ENCODE results near the gene OSCP1.

The OSCP1 gene

DNA sequence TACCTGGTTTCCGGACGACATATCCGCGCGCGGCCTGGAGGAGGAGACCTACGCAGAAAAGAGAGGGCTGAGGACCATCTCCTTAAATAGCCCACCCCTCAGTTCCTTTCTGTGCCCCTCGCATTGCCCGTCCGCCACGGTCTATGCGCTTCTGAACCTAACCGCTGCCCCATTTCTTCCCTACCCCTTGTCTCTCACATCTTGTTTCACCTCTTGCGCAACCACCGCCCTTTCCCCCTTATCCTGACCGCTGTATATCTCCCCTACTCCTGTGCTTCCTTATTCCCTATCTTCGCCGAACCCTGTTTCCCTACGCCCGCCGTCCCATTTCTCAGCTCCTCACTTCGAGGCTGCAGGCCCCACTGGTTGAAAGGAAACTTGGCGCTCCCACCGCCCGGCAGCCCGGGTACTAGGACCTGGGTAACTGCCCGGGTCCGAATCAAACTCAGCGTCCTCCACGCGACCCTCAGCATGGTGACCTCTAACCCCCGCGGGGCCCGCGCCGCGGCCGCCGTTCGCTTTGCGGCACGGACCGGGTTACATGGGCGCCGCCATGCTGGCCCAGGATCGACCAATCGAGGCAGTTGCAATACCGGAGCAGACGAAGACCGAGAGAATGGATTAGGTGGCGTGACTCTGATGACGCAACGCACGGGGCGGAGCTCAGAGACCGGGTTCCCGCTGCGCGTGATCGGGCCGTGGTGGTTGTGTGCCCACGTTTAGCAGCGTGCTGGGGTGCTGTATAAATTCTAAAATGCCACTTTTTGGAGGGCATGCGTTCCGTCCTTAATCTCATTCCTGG is 13.8 kb upstream of the OSCP1 start, which contains the start of gene MRPS15:
TSS of gene MRPS15 (minus strand) at position 582 of the 802 bp plus-strand sequence. CDS start at position 473, 109 bp downstream.
- no peaks in the 10 kb centered on the region for H3K27me3 ChIP-seq (ENCODE audit: control insufficient read depth, insufficient read depth, low read length, poor library complexity, severe bottlenecking)
- peak within 1 kb of the TSS; percentile 89 for H3K27ac ChIP-seq (ENCODE audit: insufficient read depth, low read depth, low read length, poor library complexity, severe bottlenecking)
- peak within 1 kb of the TSS; percentile 93 for H3K4me3 ChIP-seq (ENCODE audit: insufficient read depth, low read depth, low read length)
- no peaks in the 10 kb centered on the region for H3K9me3 ChIP-seq (ENCODE audit: control insufficient read depth, low read length)
- 0% methylated on average over 65 of the region's 65 CpGs for WGBS, 2 experiments
- peaks cover 9% of the 10 kb centered on the region for H3K36me3 ChIP-seq (ENCODE audit: control insufficient read depth, insufficient read depth, low read length)
- H3K4me1 ChIP-seq (ENCODE audit: control insufficient read depth, insufficient read depth, low read length): no peaks in the 10 kb centered on the region

DNA sequence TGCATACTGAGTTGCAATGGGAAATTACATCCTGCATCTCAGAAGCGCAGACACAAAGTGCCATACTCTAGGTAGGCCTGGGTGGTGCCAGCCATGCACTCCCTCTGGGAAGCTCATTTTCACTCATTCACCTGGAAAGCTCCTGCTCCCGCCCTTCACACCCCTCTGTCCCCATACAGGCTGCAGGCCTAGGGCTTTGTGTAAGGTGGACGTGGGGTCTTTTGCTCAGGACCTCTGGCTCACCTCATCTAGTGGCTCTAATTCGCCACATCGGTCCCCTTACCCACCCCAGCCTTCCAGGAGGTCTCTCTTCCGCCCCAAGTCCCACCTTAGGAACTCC is 13.2 kb upstream of the OSCP1 start:
- H3K4me1 ChIP-seq (ENCODE audit: control insufficient read depth, insufficient read depth, low read length): no peaks in the 10 kb centered on the region
- no peaks in the 10 kb centered on the region for H3K9me3 ChIP-seq (ENCODE audit: control insufficient read depth, low read length)
- no peak overlapping the region for H3K27ac ChIP-seq (ENCODE audit: insufficient read depth, low read depth, low read length, poor library complexity, severe bottlenecking)
- 8% methylated on average over 6 of the region's 6 CpGs for WGBS, 2 experiments
- H3K27me3 ChIP-seq (ENCODE audit: control insufficient read depth, insufficient read depth, low read length, poor library complexity, severe bottlenecking): no peaks in the 10 kb centered on the region
- H3K36me3 ChIP-seq (ENCODE audit: control insufficient read depth, insufficient read depth, low read length): peaks cover 9% of the 10 kb centered on the region
- peak overlapping the region; percentile 93 for H3K4me3 ChIP-seq (ENCODE audit: insufficient read depth, low read depth, low read length)

DNA sequence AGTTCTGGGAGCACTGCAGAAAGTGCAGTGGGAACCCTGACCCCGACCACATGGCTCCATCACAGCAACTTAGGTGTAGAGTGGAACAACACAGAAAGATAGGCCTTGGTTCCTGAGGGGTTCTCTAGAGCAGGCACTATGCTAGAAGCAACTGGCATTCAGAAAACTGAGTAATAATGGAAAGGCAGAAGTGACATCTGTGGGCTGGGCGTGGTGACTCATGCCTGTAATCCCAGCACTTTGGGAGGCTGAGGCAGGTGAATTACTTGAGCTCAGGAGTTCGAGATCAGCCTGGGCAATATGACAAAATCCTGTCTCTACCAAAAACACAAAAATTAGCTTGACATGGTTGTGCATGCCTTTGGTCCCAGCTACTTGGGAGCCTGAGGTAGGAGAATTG is 8.7 kb upstream of the OSCP1 start:
- no peaks in the 10 kb centered on the region for H3K4me1 ChIP-seq (ENCODE audit: control insufficient read depth, insufficient read depth, low read length)
- WGBS, 2 experiments: 93 to 95% methylated on average over 3 of the region's 3 CpGs
- H3K27ac ChIP-seq (ENCODE audit: insufficient read depth, low read depth, low read length, poor library complexity, severe bottlenecking): no peak overlapping the region
- H3K36me3 ChIP-seq (ENCODE audit: control insufficient read depth, insufficient read depth, low read length): peaks cover 31% of the 10 kb centered on the region
- H3K9me3 ChIP-seq (ENCODE audit: control insufficient read depth, low read length): no peaks in the 10 kb centered on the region
- no peaks in the 10 kb centered on the region for H3K27me3 ChIP-seq (ENCODE audit: control insufficient read depth, insufficient read depth, low read length, poor library complexity, severe bottlenecking)
- H3K4me3 ChIP-seq (ENCODE audit: insufficient read depth, low read depth, low read length): no peak overlapping the region

- Histone ChIP-seq H3K36me3 (ENCODE audit: control insufficient read depth, insufficient read depth, low read length) (peaks cover 31% of the 10 kb centered on the region), H3K27ac (ENCODE audit: insufficient read depth, low read depth, low read length, poor library complexity, severe bottlenecking) (no peak overlapping the region), H3K27me3 (ENCODE audit: control insufficient read depth, insufficient read depth, low read length, poor library complexity, severe bottlenecking) (no peaks in the 10 kb centered on the region), H3K4me3 (ENCODE audit: insufficient read depth, low read depth, low read length) (no peak overlapping the region), H3K4me1 (ENCODE audit: control insufficient read depth, insufficient read depth, low read length) (no peaks in the 10 kb centered on the region), H3K9me3 (ENCODE audit: control insufficient read depth, low read length) (no peaks in the 10 kb centered on the region)
- WGBS, 2 experiments: 91 to 96% methylated on average over 5 of the region's 5 CpGs
Measured at GRCh38 chr1:36457691-36458090, 7.4 kb upstream of the OSCP1 start.

- H3K4me1 ChIP-seq (ENCODE audit: control insufficient read depth, insufficient read depth, low read length): no peaks in the 10 kb centered on the region
- no peaks in the 10 kb centered on the region for H3K9me3 ChIP-seq (ENCODE audit: control insufficient read depth, low read length)
- H3K27ac ChIP-seq (ENCODE audit: insufficient read depth, low read depth, low read length, poor library complexity, severe bottlenecking): no peak overlapping the region
- H3K4me3 ChIP-seq (ENCODE audit: insufficient read depth, low read depth, low read length): no peak overlapping the region
- peaks cover 31% of the 10 kb centered on the region for H3K36me3 ChIP-seq (ENCODE audit: control insufficient read depth, insufficient read depth, low read length)
- no peaks in the 10 kb centered on the region for H3K27me3 ChIP-seq (ENCODE audit: control insufficient read depth, insufficient read depth, low read length, poor library complexity, severe bottlenecking)
Measured at GRCh38 chr1:36456391-36456928, 6.2 kb upstream of the OSCP1 start.

GRCh38 chr1:36455386-36455785 is 5.1 kb upstream of the OSCP1 start:
- H3K27ac ChIP-seq (ENCODE audit: insufficient read depth, low read depth, low read length, poor library complexity, severe bottlenecking): no peak overlapping the region
- 80 to 89% methylated on average over 1 of the region's 1 CpG for WGBS, 2 experiments
- H3K4me1 ChIP-seq (ENCODE audit: control insufficient read depth, insufficient read depth, low read length): no peaks in the 10 kb centered on the region

GRCh38 chr1:36453600-36454388 is 3.5 kb upstream of the OSCP1 start:
- Histone ChIP-seq H3K9me3 (ENCODE audit: control insufficient read depth, low read length) (no peaks in the 10 kb centered on the region), H3K36me3 (ENCODE audit: control insufficient read depth, insufficient read depth, low read length) (peaks cover 22% of the 10 kb centered on the region), H3K27me3 (ENCODE audit: control insufficient read depth, insufficient read depth, low read length, poor library complexity, severe bottlenecking) (no peaks in the 10 kb centered on the region), H3K4me1 (ENCODE audit: control insufficient read depth, insufficient read depth, low read length) (no peaks in the 10 kb centered on the region), H3K27ac (ENCODE audit: insufficient read depth, low read depth, low read length, poor library complexity, severe bottlenecking) (no peak overlapping the region), H3K4me3 (ENCODE audit: insufficient read depth, low read depth, low read length) (no peak overlapping the region)
- WGBS, 2 experiments: 93 to 94% methylated on average over 6 of the region's 6 CpGs

More at GRCh38 chr1:36455386-36455785, 5.1 kb upstream of the OSCP1 start:
- Histone ChIP-seq H3K4me3 (ENCODE audit: insufficient read depth, low read depth, low read length) (no peak overlapping the region), H3K36me3 (ENCODE audit: control insufficient read depth, insufficient read depth, low read length) (peaks cover 24% of the 10 kb centered on the region), H3K9me3 (ENCODE audit: control insufficient read depth, low read length) (no peaks in the 10 kb centered on the region), H3K27me3 (ENCODE audit: control insufficient read depth, insufficient read depth, low read length, poor library complexity, severe bottlenecking) (no peaks in the 10 kb centered on the region)

- Histone ChIP-seq H3K36me3 (ENCODE audit: control insufficient read depth, insufficient read depth, low read length) (peaks cover 22% of the 10 kb centered on the region), H3K4me3 (ENCODE audit: insufficient read depth, low read depth, low read length) (no peak overlapping the region), H3K27ac (ENCODE audit: insufficient read depth, low read depth, low read length, poor library complexity, severe bottlenecking) (no peak overlapping the region), H3K9me3 (ENCODE audit: control insufficient read depth, low read length) (no peaks in the 10 kb centered on the region), H3K27me3 (ENCODE audit: control insufficient read depth, insufficient read depth, low read length, poor library complexity, severe bottlenecking) (no peaks in the 10 kb centered on the region), H3K4me1 (ENCODE audit: control insufficient read depth, insufficient read depth, low read length) (no peaks in the 10 kb centered on the region)
- 92 to 93% methylated on average over 3 of the region's 3 CpGs for WGBS, 2 experiments
Measured at GRCh38 chr1:36453051-36453450, 2.8 kb upstream of the OSCP1 start.

GRCh38 chr1:36450919-36451305 is 661 bp upstream of the OSCP1 start:
- peak overlapping the region; percentile 64 for H3K4me3 ChIP-seq (ENCODE audit: insufficient read depth, low read depth, low read length)
- no peaks in the 10 kb centered on the region for H3K27me3 ChIP-seq (ENCODE audit: control insufficient read depth, insufficient read depth, low read length, poor library complexity, severe bottlenecking)
- H3K9me3 ChIP-seq (ENCODE audit: control insufficient read depth, low read length): no peaks in the 10 kb centered on the region
- H3K4me1 ChIP-seq (ENCODE audit: control insufficient read depth, insufficient read depth, low read length): no peaks in the 10 kb centered on the region
- WGBS, 2 experiments: 72 to 73% methylated on average over 18 of the region's 18 CpGs
- H3K36me3 ChIP-seq (ENCODE audit: control insufficient read depth, insufficient read depth, low read length): peaks cover 12% of the 10 kb centered on the region
- H3K27ac ChIP-seq (ENCODE audit: insufficient read depth, low read depth, low read length, poor library complexity, severe bottlenecking): peak overlapping the region; percentile 80

- H3K9me3 ChIP-seq (ENCODE audit: control insufficient read depth, low read length): no peaks in the 10 kb centered on the region
- H3K27me3 ChIP-seq (ENCODE audit: control insufficient read depth, insufficient read depth, low read length, poor library complexity, severe bottlenecking): no peaks in the 10 kb centered on the region
- no peaks in the 10 kb centered on the region for H3K36me3 ChIP-seq (ENCODE audit: control insufficient read depth, insufficient read depth, low read length)
- no peak overlapping the region for H3K4me3 ChIP-seq (ENCODE audit: insufficient read depth, low read depth, low read length)
- H3K27ac ChIP-seq (ENCODE audit: insufficient read depth, low read depth, low read length, poor library complexity, severe bottlenecking): no peak overlapping the region
- no peaks in the 10 kb centered on the region for H3K4me1 ChIP-seq (ENCODE audit: control insufficient read depth, insufficient read depth, low read length)
- WGBS, 2 experiments: 95 to 96% methylated on average over 4 of the region's 4 CpGs
Measured at GRCh38 chr1:36448530-36449056, 1.7 kb downstream of the OSCP1 start.

All from ectodermal cell (in vitro differentiated cells).